ENCODE data around the gene GPX7.

Gene GPX7

GRCh38 chr1:52601991-52602855 is at the start of gene GPX7:
Gene GPX7, plus strand, starts transcription at chr1:52602371. Its CDS starts 39 bp downstream, at chr1:52602410.
- Histone ChIP-seq H3K9me3 (ENCODE audit: severe bottlenecking) (no peaks in the 10 kb centered on the region), H3K4me1 (ENCODE audit: insufficient read depth, poor library complexity, severe bottlenecking) (no peaks in the 10 kb centered on the region), H3K4me3 (ENCODE audit: severe bottlenecking) (peak within 1 kb of the TSS; percentile 27), H3K27me3 (ENCODE audit: insufficient read depth, poor library complexity, severe bottlenecking) (no peaks in the 10 kb centered on the region), H3K27ac (ENCODE audit: poor library complexity, severe bottlenecking) (no peak within 1 kb of the TSS), H3K36me3 (ENCODE audit: low read depth) (no peaks in the 10 kb centered on the region)
- TF ChIP-seq CTCF (IDR thresholded peaks at IDR 0.05; ENCODE audit: poor library complexity, severe bottlenecking) = no peak
- DNase-seq (ENCODE audit: low spot score) = no peak
- ATAC-seq (ENCODE audit: low read depth) = peak; percentile 37

- ATAC-seq (ENCODE audit: low read depth) (peak; percentile 60), DNase-seq (ENCODE audit: low spot score) (peak; percentile 76)
- Histone ChIP-seq H3K27ac (ENCODE audit: poor library complexity, severe bottlenecking) (peak within 1 kb of the TSS; percentile 82), H3K27me3 (ENCODE audit: insufficient read depth, poor library complexity, severe bottlenecking) (no peaks in the 10 kb centered on the region), H3K9me3 (ENCODE audit: severe bottlenecking) (no peaks in the 10 kb centered on the region), H3K4me1 (ENCODE audit: insufficient read depth, poor library complexity, severe bottlenecking) (peaks cover 26% of the 10 kb centered on the region), H3K4me3 (ENCODE audit: severe bottlenecking) (peak within 1 kb of the TSS; percentile 92), H3K36me3 (ENCODE audit: low read depth) (no peaks in the 10 kb centered on the region)
- peak; percentile 15 for TF ChIP-seq CTCF (IDR thresholded peaks at IDR 0.05; ENCODE audit: poor library complexity, severe bottlenecking)
These were observed 49.4 kb upstream of the GPX7 start, which contains the start of gene TUT4 for GRCh38 chr1:52552505-52553361. Gene TUT4, minus strand, starts transcription at chr1:52553092. Its CDS starts 26,812 bp downstream, at chr1:52526280.

GRCh38 chr1:52553362-52554266 is 48.6 kb upstream of the GPX7 start:
- peak overlapping the region; percentile 82 for H3K27ac ChIP-seq (ENCODE audit: poor library complexity, severe bottlenecking)
- no peak for TF ChIP-seq CTCF (IDR thresholded peaks at IDR 0.05; ENCODE audit: poor library complexity, severe bottlenecking)

GRCh38 chr1:52554267-52554640 is 47.9 kb upstream of the GPX7 start:
- ATAC-seq (ENCODE audit: low read depth) = no peak

More at GRCh38 chr1:52553362-52554266, 48.6 kb upstream of the GPX7 start:
- Histone ChIP-seq H3K4me1 (ENCODE audit: insufficient read depth, poor library complexity, severe bottlenecking) (peaks cover 26% of the 10 kb centered on the region), H3K4me3 (ENCODE audit: severe bottlenecking) (peak overlapping the region; percentile 92), H3K27me3 (ENCODE audit: insufficient read depth, poor library complexity, severe bottlenecking) (no peaks in the 10 kb centered on the region), H3K36me3 (ENCODE audit: low read depth) (no peaks in the 10 kb centered on the region), H3K9me3 (ENCODE audit: severe bottlenecking) (no peaks in the 10 kb centered on the region)
- DNase-seq (ENCODE audit: low spot score) (peak; percentile 84), ATAC-seq (ENCODE audit: low read depth) (peak; percentile 68)

More at GRCh38 chr1:52554267-52554640, 47.9 kb upstream of the GPX7 start:
- Histone ChIP-seq H3K27me3 (ENCODE audit: insufficient read depth, poor library complexity, severe bottlenecking) (no peaks in the 10 kb centered on the region), H3K4me3 (ENCODE audit: severe bottlenecking) (no peak overlapping the region), H3K36me3 (ENCODE audit: low read depth) (no peaks in the 10 kb centered on the region), H3K4me1 (ENCODE audit: insufficient read depth, poor library complexity, severe bottlenecking) (peaks cover 24% of the 10 kb centered on the region), H3K9me3 (ENCODE audit: severe bottlenecking) (no peaks in the 10 kb centered on the region), H3K27ac (ENCODE audit: poor library complexity, severe bottlenecking) (peak overlapping the region; percentile 82)
- DNase-seq (ENCODE audit: low spot score) = no peak
- TF ChIP-seq CTCF (IDR thresholded peaks at IDR 0.05; ENCODE audit: poor library complexity, severe bottlenecking) = no peak

Measured in RWPE2 (cell line).